Germinal center (tissue), 1 donor: ENCODE measurements around the gene PDE3B.
"Not testable (repeated sequence)": the region's sequence is repeated elsewhere in the genome, so short reads cannot be mapped to it uniquely, and the experiment has no call there.

Experiments
- DNase-seq: peaks from one replicate; pipeline ENCODE4 v3.0.0; 2012; ENCODE audit warnings: mixed read lengths, low spot score

The PDE3B gene

GRCh38 chr11:14677146-14677545 is 33.5 kb downstream of the PDE3B start:
- no peak for DNase-seq

- DNase-seq, result no peak
These were observed 34.7 kb downstream of the PDE3B start for GRCh38 chr11:14678350-14678749.

- no peak for DNase-seq
These were observed 36.1 kb downstream of the PDE3B start for GRCh38 chr11:14679662-14680061.

GRCh38 chr11:14684234-14684915 is 40.8 kb downstream of the PDE3B start:
- DNase-seq, result not testable (repeated sequence)

- DNase-seq, result no peak
These were observed 43.9 kb downstream of the PDE3B start for GRCh38 chr11:14687456-14687855.

GRCh38 chr11:14687943-14688627 is 44.5 kb downstream of the PDE3B start:
- no peak for DNase-seq

- DNase-seq, result not testable (repeated sequence)
These were observed 52.1 kb downstream of the PDE3B start for GRCh38 chr11:14695656-14696055.

- no peak for DNase-seq
These were observed 55.2 kb downstream of the PDE3B start for GRCh38 chr11:14698771-14699170.

- DNase-seq, result no peak
These were observed 57.0 kb downstream of the PDE3B start for GRCh38 chr11:14700593-14700992.

- no peak for DNase-seq
These were observed 59.2 kb downstream of the PDE3B start for GRCh38 chr11:14702760-14703159.

- no peak for DNase-seq
These were observed 60.1 kb downstream of the PDE3B start for GRCh38 chr11:14703731-14704130.

GRCh38 chr11:14705067-14705466 is 61.5 kb downstream of the PDE3B start:
- no peak for DNase-seq

- no peak for DNase-seq
These were observed 70.1 kb downstream of the PDE3B start for GRCh38 chr11:14713496-14714244.

- not testable (repeated sequence) for DNase-seq
These were observed 72.1 kb downstream of the PDE3B start for GRCh38 chr11:14715669-14716068.

GRCh38 chr11:14722496-14722895 is 78.9 kb downstream of the PDE3B start:
- DNase-seq, result no peak

GRCh38 chr11:14725150-14725549 is 81.5 kb downstream of the PDE3B start:
- no peak for DNase-seq

- no peak for DNase-seq
These were observed 83.6 kb downstream of the PDE3B start for GRCh38 chr11:14727215-14727614.

- DNase-seq, result no peak
These were observed 84.1 kb downstream of the PDE3B start for GRCh38 chr11:14727746-14728145.

- DNase-seq, result not testable (repeated sequence)
These were observed 96.9 kb downstream of the PDE3B start for GRCh38 chr11:14740539-14740938.

- DNase-seq, result no peak
These were observed 97.6 kb downstream of the PDE3B start for GRCh38 chr11:14741195-14741594.

- DNase-seq, result no peak
These were observed 99.4 kb downstream of the PDE3B start for GRCh38 chr11:14742849-14743559.

GRCh38 chr11:14743667-14744066 is 100.1 kb downstream of the PDE3B start:
- not testable (repeated sequence) for DNase-seq
